ENCODE data around the gene CLIP3. TPM values are rescaled to one million over a fixed set of nuclear protein-coding genes. Genes with fewer than 3 reads are reported as not detected.

Gene CLIP3
- total RNA-seq, 3 donors from 2014 or later, result 4.6 to 68.9 (median 8.1) TPM

GRCh38 chr19:35975608-35976214 lies 57.0 kb downstream of the CLIP3 start:
- intact Hi-C loops (cut with DNase I, micrococcal nuclease), result no loop called here

GRCh38 chr19:35973487-35973886 lies 59.2 kb downstream of the CLIP3 start:
- DNase-seq (no peak), ATAC-seq (peak; percentile 43)
- H3K4me1 ChIP-seq (ENCODE audit: low read depth), result no peaks in the 10 kb centered on the region
- H3K9me3 ChIP-seq, result no peaks in the 10 kb centered on the region
- TF ChIP-seq CTCF (IDR thresholded peaks at IDR 0.05), result no peak
- H3K36me3 ChIP-seq (ENCODE audit: low read depth), result no peaks in the 10 kb centered on the region
- no peak overlapping the region for H3K4me3 ChIP-seq
- intact Hi-C loops (cut with DNase I, micrococcal nuclease), result no loop called here

More at GRCh38 chr19:35975608-35976214, 57.0 kb downstream of the CLIP3 start:
- Histone ChIP-seq H3K36me3 (ENCODE audit: low read depth) (no peaks in the 10 kb centered on the region), H3K4me3 (no peak overlapping the region), H3K4me1 (ENCODE audit: low read depth) (no peaks in the 10 kb centered on the region), H3K9me3 (no peaks in the 10 kb centered on the region)
- DNase-seq, result no peak
- ATAC-seq, result no peak
- no peak for TF ChIP-seq CTCF (IDR thresholded peaks at IDR 0.05)

GRCh38 chr19:35966771-35967170 lies 65.9 kb downstream of the CLIP3 start:
- Histone ChIP-seq H3K9me3 (no peaks in the 10 kb centered on the region), H3K4me3 (no peak overlapping the region), H3K36me3 (ENCODE audit: low read depth) (no peaks in the 10 kb centered on the region), H3K4me1 (ENCODE audit: low read depth) (no peaks in the 10 kb centered on the region)
- intact Hi-C loops (cut with DNase I, micrococcal nuclease), result no loop called here
- no peak for ATAC-seq
- TF ChIP-seq CTCF (IDR thresholded peaks at IDR 0.05), result no peak
- no peak for DNase-seq

Other genes starting within 250 kb of the CLIP3 start
- gene PRODH2, start 220.0 kb downstream of the CLIP3 start, total RNA-seq, result not detected
- gene NPHS1, start 180.4 kb downstream of the CLIP3 start, total RNA-seq, result under 1 TPM in 1 of 3 donors, not detected in 2; 0.09 TPM
- gene KIRREL2, start 176.0 kb downstream of the CLIP3 start, total RNA-seq, result under 1 TPM in 1 of 3 donors, not detected in 2; 0.09 TPM
- 10 to 100 TPM in 1 of 3 donors, 1 to 10 TPM in 2; 1.6 to 13.2 (median 1.9) TPM for gene APLP1, start 164.3 kb downstream of the CLIP3 start, total RNA-seq
- gene NFKBID, start 132.3 kb downstream of the CLIP3 start, total RNA-seq, result 10 to 100 TPM in 2 of 3 donors, 1 to 10 TPM in 1; 8.7 to 16.6 (median 12.3) TPM
- 1 to 10 TPM; 4.6 to 8.2 (median 7.9) TPM for gene HCST, start 130.3 kb downstream of the CLIP3 start, total RNA-seq
- gene TYROBP, start 124.6 kb downstream of the CLIP3 start, total RNA-seq, result 10 to 100 TPM; 15.7 to 50.2 (median 45.0) TPM
- 10 to 100 TPM; 10.5 to 14.0 (median 10.5) TPM for gene LRFN3, start 96.5 kb downstream of the CLIP3 start, total RNA-seq
- 10 to 100 TPM; 18.1 to 22.0 (median 19.1) TPM for gene SDHAF1, start 37.7 kb downstream of the CLIP3 start, total RNA-seq
- 1 to 10 TPM; 3.5 to 7.9 (median 6.9) TPM for gene SYNE4, start 24.1 kb downstream of the CLIP3 start, total RNA-seq
- gene ALKBH6, start 18.7 kb downstream of the CLIP3 start, total RNA-seq, result 10 to 100 TPM; 20.2 to 24.1 (median 22.0) TPM
- gene THAP8, start 21.4 kb upstream of the CLIP3 start, total RNA-seq, result 10 to 100 TPM in 1 of 3 donors, 1 to 10 TPM in 2; 3.7 to 10.1 (median 4.4) TPM
- 1 to 10 TPM; 1.6 to 4.1 (median 1.9) TPM for gene WDR62, start 22.0 kb upstream of the CLIP3 start, total RNA-seq
- gene OVOL3, start 78.3 kb upstream of the CLIP3 start, total RNA-seq, result not detected
- gene POLR2I, start 82.0 kb upstream of the CLIP3 start, total RNA-seq, result 10 to 100 TPM; 42.7 to 66.4 (median 47.4) TPM
- 100 to 1,000 TPM in 1 of 3 donors, 10 to 100 TPM in 2; 81.9 to 106 (median 90.8) TPM for gene TBCB, start 82.6 kb upstream of the CLIP3 start, total RNA-seq
- gene CAPNS1, start 107.2 kb upstream of the CLIP3 start, total RNA-seq, result 100 to 1,000 TPM; 501 to 878 (median 756) TPM
- gene COX7A1, start 119.6 kb upstream of the CLIP3 start, total RNA-seq, result 100 to 1,000 TPM in 1 of 3 donors, 10 to 100 TPM in 1, 1 to 10 TPM in 1; 6.0 to 115 (median 11.3) TPM
- 1 to 10 TPM; 2.9 to 7.8 (median 3.1) TPM for gene ZNF565, start 181.8 kb upstream of the CLIP3 start, total RNA-seq
- 10 to 100 TPM; 32.8 to 45.9 (median 40.7) TPM for gene ZNF146, start 182.2 kb upstream of the CLIP3 start, total RNA-seq

Measured in mucosa of descending colon (tissue), 3 donors.